Kidney (tissue), 14 donors: Measurements from ENCODE around the gene MS4A13. TPM values are rescaled to one million over a fixed set of nuclear protein-coding genes. Genes with fewer than 3 reads are reported as not detected.

Source experiments
- DNase-seq, 5 donors: peaks; one replicate each; pipeline ENCODE4 v3.0.0-alpha.2; 2013 to 2020
- FAIRE-seq: peaks from 2 replicates; lab custom pipeline; 2012; peaks lifted over from hg19 to GRCh38; lab: Jason Lieb, UNC
- H3K27ac ChIP-seq, 2 donors: one replicate each; pipeline ENCODE4 v1.7.0; 2013; ENCODE audit warnings: low read depth in 2 of 2, low read length in 2 of 2, inconsistent platforms in 1 of 2
- H3K27me3 ChIP-seq: one replicate; pipeline ENCODE4 v1.7.1; 2013; ENCODE audit warnings: low read length, inconsistent platforms; ENCODE audit not compliant: control insufficient read depth, insufficient read depth
- H3K36me3 ChIP-seq, 3 donors: one replicate each; pipeline versions ENCODE4 v1.7.0 to v1.7.1; 2013; ENCODE audit warnings: low read length in 3 of 3, control low read depth in 1 of 3, inconsistent platforms in 1 of 3; ENCODE audit not compliant: insufficient read depth in 3 of 3, control insufficient read depth in 2 of 3
- H3K4me1 ChIP-seq, 3 donors: one replicate each; pipeline versions ENCODE4 v1.7.0 to v1.7.1; 2013; ENCODE audit warnings: low read length in 3 of 3, inconsistent platforms in 1 of 3, low read depth in 1 of 3; ENCODE audit not compliant: control insufficient read depth in 2 of 3, insufficient read depth in 2 of 3
- H3K4me3 ChIP-seq, 3 donors: one replicate each; pipeline versions ENCODE4 v1.7.0 to v1.8.1; 2013; ENCODE audit warnings: low read length in 3 of 3, control low read depth in 1 of 3, inconsistent platforms in 1 of 3
- H3K9ac ChIP-seq, 3 donors: one replicate each; pipeline versions ENCODE4 v1.7.0 to v1.7.1; 2013; ENCODE audit warnings: low read length in 3 of 3, control low read depth in 1 of 3, inconsistent platforms in 1 of 3
- H3K9me3 ChIP-seq, 3 donors: one replicate each; pipeline versions ENCODE4 v1.7.0 to v1.7.1; 2013; ENCODE audit warnings: low read length in 3 of 3, control low read depth in 1 of 3, inconsistent platforms in 1 of 3; ENCODE audit not compliant: control insufficient read depth in 2 of 3, insufficient read depth in 1 of 3
- CTCF ChIP-seq: IDR thresholded peaks from 3 replicates; pipeline ENCODE4 v1.5.1; 2012; ENCODE audit warnings: mild to moderate bottlenecking, moderate library complexity, borderline replicate concordance; ENCODE audit not compliant: insufficient read depth; ENCODE audit errors: extremely low read depth
- intact Hi-C: fragments of 100-400 bp; cut with DNase I; formaldehyde crosslinking; loops from one replicate; pipeline ENCODE4 v1.11.1; 2022
- polyA plus RNA-seq: library from polyadenylated mRNA; stranded (reverse); fragments of 350-450 nt; fragmentation: Illumina TruSeq; extraction: RNeasy Lipid Tissue Mini Kit (QIAGEN cat#74804); gene quantifications from one replicate; pipeline ENCODE4 v1.2.3, GENCODE V29; 2014; ENCODE audit warnings: low read depth, low replicate concordance; ENCODE audit not compliant: insufficient read depth
- total RNA-seq: library from RNA; stranded (reverse); fragmentation: NEBNext Ultra II Directional; extraction: Animal tissue kit (Norgen Biotek cat#: 25700); gene quantifications from one replicate; pipeline ENCODE4 v1.2.1, GENCODE V29; 2021
- donor health status: control.
- donor health status: control.
- donor health status: control.
- donor health status: control.
- donor health status: control.
- donor health status: DM: yes; HTN: yes; CAD: no.
- donor health status: Normal renal cell carcinoma (clear cell type).

MS4A13 gene
- total and polyA plus RNA-seq, 2 donors from 2014 or later: not detected

- no peaks in the 10 kb centered on the region for H3K4me1 ChIP-seq
- no peak for DNase-seq
- no peak overlapping the region for H3K9ac ChIP-seq
- no peak overlapping the region for H3K4me3 ChIP-seq
- no peaks in the 10 kb centered on the region for H3K36me3 ChIP-seq
- H3K27ac ChIP-seq: no peak overlapping the region
- no peaks in the 10 kb centered on the region for H3K27me3 ChIP-seq
- TF ChIP-seq CTCF: no peak
- intact Hi-C loops: no loop called here
- H3K9me3 ChIP-seq: no peaks in the 10 kb centered on the region
- no peak for FAIRE-seq
These were observed 38.2 kb upstream of the MS4A13 start for GRCh38 chr11:60477035-60477445.

GRCh38 chr11:60482361-60482760 is 32.8 kb upstream of the MS4A13 start:
- intact Hi-C loops: no loop called here
- FAIRE-seq (no peak), DNase-seq (no peak)
- TF ChIP-seq CTCF: no peak
- no peak overlapping the region for H3K9ac ChIP-seq
- H3K4me1 ChIP-seq: no peaks in the 10 kb centered on the region
- H3K27ac ChIP-seq: no peak overlapping the region
- no peaks in the 10 kb centered on the region for H3K36me3 ChIP-seq
- no peaks in the 10 kb centered on the region for H3K9me3 ChIP-seq
- no peak overlapping the region for H3K4me3 ChIP-seq
- no peaks in the 10 kb centered on the region for H3K27me3 ChIP-seq

- intact Hi-C loops: no loop called here
- TF ChIP-seq CTCF: peak; percentile 38
- Histone ChIP-seq H3K36me3 (no peaks in the 10 kb centered on the region), H3K27ac (no peak overlapping the region), H3K9me3 (no peaks in the 10 kb centered on the region), H3K9ac (no peak overlapping the region), H3K4me1 (no peaks in the 10 kb centered on the region), H3K27me3 (no peaks in the 10 kb centered on the region), H3K4me3 (no peak overlapping the region)
- DNase-seq (peak in 1 of 5 donors; percentile 21), FAIRE-seq (no peak)
These were observed 29.2 kb upstream of the MS4A13 start for GRCh38 chr11:60485987-60486386.

- Histone ChIP-seq H3K27ac (no peak within 1 kb of the TSS), H3K4me3 (no peak within 1 kb of the TSS), H3K36me3 (no peaks in the 10 kb centered on the region), H3K9me3 (no peaks in the 10 kb centered on the region), H3K4me1 (no peaks in the 10 kb centered on the region), H3K9ac (no peak within 1 kb of the TSS), H3K27me3 (no peaks in the 10 kb centered on the region)
- intact Hi-C loops: no loop called here
- DNase-seq (no peak), FAIRE-seq (no peak)
- TF ChIP-seq CTCF: no peak
These were observed 22.6 kb upstream of the MS4A13 start, which contains the start of gene MS4A12 for GRCh38 chr11:60492488-60493009. TSS of gene MS4A12 (plus strand) at chr11:60492778. CDS start at chr11:60497319, 4,541 bp downstream.
